Stimulated activated CD8-positive, alpha-beta memory T cell treated with anti-CD3 and anti-CD28 coated beads, Interleukin-4, amount 100 ng/mL, for 48 hours (primary cell): ENCODE data around the gene TALDO1.
"Not testable (repeated sequence)": the region's sequence is repeated elsewhere in the genome, so short reads cannot be mapped to it uniquely, and the experiment has no call there.

ENCODE experiments used
- DNase-seq: peaks from one replicate; pipeline ENCODE4 v3.0.0-alpha.2; 2020

Gene TALDO1

DNA sequence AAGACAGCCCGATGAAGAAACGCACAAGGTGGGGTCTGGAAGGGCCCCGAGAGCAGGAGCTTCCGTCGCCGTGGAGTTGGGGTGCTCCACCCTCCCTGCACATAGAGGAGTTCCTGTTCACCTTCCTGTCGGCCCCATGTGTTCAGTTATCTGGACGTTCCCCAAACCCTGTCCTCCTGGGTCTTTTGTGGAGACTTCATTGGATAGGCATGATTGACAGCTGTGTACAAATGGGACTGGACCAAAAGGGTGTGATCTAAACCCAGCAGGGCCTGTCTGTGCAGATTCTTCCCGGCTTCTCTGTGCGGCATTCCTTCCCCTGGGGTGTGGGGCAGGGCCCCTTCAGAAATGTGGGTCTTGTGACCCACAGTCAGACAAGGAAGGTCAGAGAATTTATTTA is 9.4 kb upstream of the TALDO1 start:
- not testable (repeated sequence) for DNase-seq

DNA sequence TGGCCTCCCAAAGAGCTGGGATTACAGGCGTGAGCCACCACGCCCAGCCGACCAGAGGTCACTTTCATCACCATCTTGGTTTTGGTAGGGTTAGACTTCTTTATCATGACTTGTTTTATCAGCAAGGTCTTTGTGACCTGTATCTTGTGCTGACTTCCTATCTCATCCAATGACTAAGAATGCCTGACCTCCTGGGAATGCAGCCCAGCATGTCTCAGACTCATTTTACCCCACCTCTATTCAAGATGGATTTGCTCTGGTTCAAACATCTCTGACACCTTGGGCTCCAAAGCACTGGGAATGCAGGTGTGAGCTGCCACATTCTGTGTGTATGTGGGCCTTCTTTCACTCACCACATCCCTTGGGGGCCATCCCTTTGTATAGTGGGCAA is 5.1 kb upstream of the TALDO1 start:
- no peak for DNase-seq

DNA sequence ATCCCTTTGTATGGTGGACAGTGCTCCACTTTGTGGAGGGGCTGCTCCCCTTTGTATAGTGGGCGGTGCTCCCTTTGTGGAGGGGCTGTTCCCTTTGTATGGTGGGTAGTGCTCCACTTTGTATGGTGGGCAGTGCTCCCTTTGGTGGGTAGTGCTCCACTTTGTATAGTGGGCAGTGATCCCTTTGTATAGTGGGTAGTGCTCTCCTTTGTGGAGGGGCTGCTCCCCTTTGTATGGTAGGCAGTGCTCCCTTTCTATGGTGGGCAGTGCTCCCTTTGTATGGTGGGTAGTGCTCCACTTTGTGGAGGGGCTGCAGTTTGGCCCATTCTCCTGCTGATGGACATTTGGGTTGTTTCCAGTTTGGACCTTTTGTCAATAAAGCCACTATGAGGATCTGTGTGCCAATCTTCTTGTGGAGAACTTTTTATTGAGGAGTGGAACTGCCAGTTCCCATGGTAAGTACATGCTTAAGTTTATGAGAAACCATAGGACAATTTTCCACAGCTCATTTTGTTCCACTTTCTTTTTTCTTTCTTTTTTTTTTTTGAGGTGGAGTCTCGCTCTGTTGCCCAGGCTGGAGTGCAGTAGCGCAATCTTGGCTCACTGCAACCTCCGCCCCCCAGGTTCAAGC is 4.6 kb upstream of the TALDO1 start:
- DNase-seq = no peak

DNA sequence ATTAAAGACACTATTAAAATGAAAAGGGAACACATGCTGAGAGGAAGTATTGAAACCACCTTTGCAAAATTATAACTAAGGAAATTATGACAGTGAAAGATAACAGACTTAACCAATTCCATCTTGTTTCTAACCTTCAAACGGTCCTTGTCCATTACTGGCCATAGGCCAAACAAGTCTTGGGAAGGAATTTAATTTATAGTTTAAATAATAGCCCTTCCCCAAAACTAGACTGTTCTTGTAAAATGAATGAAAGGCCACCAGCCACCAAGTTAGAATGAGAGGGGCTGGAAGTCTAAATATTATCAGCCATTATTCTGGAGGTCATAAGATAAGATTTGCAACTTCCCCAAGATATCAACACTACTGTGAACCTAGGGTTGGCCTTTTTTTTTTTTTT is 1.8 kb upstream of the TALDO1 start:
- DNase-seq = no peak

DNA sequence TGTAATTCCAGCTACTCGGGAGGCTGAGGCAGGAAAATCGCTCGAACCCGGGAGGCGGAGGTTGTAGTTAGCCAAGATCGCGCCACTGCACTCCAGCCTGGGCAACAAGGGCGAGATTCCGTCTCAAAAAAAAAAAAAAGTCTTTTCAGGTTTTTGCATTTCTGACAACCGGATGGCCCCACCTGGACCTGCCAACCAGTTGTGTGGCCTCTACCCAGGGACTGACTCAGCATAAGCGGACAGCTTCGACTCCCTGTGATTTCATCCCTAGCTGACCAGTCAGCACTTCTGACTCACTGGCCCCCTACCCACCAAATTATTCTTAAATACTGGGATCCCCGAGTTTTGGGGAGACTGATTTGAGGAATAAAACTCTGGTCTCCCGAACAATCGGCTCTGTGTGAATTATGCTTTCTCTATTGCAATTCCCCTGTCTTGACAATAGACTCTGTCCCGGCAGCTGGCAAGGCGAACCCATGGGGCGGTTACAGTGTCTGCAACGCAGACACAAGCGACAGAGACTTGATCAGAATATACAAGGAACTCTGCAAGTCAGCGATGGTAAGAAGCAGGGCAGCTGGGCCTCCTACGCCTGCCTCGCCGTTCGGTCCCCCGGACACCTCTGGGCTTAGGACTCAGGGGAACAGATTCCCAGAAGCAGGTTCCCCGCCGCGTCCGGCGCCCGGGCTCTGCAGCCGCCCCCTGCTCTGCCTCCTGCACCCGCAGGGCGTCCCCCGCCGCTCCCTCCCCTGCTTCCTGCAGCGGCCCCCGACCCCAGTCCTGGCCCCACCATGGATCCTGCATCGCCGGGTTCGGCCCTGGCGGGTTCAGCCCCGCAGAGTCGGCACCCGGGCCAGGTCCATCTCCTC is 741 bp upstream of the TALDO1 start:
- DNase-seq = peak; percentile 49

DNA sequence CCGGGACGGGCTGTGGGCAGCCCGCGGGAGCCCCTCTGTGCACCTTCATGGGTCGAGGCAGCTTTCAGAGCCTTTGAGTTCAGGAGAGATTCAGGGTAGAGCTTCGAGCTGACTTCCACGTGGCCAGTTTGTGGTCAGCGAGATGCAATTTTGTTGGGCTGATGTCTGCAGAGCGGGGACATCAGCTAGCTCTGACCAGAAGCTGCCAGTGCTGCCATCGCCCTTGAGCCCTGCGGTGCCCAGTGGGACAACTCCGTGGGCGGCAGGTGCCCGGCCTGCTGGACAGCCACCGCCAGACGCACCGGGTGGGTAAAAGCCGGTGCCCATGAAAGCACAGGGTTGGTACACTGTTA is 719 bp downstream of the TALDO1 start:
- no peak for DNase-seq

DNA sequence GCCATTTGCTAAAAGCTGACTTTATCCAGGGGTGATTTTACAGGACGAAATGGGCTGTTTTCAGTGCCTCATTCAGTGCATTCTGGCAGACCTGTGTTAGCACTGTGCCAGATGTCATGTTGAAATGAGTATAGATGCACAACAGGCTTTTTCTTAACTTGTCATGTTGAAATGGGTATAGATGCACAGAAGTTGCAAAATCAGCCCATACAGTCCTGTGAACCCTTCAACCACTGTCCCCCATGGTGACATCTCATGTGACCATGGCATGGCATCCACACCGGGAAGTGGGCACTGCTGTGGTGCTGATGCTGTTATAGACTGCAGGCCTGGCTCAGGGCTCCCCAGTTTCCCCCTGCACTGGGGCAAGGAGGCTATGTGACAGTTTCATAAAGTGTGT is 2.5 kb downstream of the TALDO1 start:
- no peak for DNase-seq

DNA sequence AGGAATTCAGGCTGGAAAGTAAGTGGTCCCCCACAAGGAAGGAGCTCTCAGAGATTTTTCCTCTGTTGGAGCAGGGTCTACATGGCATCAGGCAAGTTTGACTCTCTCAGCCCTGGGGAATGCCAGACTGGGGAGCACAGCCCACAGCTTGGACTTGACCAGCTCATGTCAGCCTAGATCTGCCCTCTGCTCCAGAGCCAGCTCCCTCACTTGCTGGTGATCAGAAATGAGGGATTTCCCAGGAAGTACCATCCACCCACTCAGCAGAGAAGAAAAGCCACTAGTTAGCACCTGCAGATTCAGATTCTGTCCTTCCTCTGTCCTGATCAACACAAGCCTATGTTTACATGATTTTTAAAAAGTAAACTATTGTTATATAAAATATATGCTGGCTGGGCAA is 13.0 kb downstream of the TALDO1 start:
- DNase-seq = no peak

DNA sequence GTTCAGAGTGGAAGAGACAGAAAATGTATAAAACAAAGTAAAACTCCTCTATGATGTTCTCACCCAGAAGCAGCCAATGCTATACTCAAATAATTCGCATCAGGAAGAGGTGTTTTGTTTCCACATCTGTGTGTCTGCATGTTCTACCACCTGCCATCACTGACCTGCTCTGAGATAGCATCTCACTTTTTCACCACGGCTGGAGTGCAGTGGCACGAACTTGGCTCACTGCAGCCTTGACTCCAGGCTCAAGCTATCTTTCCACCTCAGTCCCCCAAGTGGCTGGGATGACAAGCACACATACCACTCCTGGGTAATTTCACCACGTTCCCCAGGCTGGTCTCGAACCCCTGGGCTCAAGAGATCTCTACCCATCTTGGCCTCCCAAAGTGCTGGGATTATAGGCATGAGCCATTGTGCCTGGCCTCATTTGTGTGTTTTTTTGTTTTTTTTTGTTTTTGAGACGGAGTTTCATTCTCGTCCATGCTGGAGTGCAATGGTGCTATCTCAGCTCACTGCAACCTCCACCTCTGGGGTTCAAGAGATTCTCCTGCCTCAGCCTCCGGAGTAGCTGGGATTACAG is 14.4 kb downstream of the TALDO1 start:
- DNase-seq = no peak

DNA sequence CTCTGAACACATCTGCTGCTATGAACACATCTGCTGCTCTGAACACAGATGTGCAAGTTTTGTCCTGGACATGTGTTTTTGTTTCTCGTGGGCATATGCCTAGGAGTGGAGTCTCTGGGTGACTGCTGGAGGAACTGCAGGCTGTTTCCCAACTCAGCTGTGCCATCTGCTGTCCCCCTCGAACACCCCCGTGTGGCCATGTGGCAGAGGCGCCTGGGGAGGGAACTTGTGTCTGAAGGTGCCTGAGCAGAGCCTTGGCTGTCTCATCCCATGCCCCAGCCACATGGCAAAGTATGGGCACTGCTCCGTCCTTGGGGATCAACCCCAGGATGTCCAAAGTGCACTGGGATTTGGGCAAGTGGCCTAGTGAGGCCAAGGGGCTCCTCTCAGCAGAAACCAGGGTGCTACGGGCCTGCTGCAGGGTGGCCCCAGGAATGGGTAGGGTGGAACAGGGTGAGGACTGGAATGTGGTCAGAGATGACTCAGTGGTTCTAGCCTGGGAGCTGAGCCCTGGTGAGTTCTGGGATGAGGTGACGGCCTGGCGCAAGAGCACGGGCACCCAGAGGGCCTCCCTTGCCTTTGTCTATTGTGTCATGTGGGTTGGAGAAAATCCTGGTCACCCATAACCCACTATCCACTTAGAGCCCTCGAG is 15.3 kb downstream of the TALDO1 start:
- DNase-seq = peak; percentile 41

DNA sequence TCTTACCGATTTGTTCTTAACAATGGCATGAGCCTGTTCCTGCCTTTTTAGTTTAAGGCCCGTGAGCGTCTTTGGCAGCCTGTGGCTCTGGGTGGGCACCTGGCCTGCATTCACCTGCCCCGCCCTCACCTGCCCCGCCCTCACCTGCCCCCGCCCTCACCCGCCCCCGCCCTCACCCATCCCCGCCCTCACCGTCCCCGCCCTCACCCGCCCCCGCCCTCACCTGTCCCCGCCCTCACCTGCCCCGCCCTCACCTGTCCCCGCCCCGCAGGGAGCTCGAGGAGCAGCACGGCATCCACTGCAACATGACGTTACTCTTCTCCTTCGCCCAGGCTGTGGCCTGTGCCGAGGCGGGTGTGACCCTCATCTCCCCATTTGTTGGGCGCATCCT is 15.8 kb downstream of the TALDO1 start:
- DNase-seq = no peak

DNA sequence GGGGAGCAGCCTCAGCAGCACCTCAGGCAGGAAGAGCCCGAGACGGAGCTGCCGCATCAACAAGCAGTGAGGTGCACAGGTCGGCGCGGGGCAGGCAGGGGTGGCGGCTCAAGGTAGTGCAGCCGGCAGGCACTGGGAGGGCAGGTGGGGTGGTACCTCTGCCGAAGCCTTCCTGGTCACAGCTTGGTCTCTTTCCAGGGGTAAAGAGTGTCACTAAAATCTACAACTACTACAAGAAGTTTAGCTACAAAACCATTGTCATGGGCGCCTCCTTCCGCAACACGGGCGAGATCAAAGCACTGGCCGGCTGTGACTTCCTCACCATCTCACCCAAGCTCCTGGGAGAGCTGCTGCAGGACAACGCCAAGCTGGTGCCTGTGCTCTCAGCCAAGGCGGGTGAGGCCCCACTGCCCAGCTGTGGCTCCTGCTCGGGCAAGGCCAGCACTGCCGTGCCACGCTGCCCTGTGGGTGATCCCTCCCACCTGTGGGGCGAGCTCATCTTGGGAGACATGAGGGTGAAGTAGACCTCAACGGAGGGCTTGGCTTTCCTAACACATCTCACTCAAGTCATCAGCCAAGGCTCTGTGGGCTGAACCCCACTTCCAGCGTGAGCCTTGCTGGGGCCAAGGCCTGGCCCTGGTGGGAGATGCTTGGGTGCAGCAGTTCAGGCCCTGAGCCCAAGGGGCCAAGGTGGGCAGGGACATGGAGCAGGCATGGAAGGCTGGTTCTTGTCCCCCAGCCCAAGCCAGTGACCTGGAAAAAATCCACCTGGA is 16.5 kb downstream of the TALDO1 start:
- DNase-seq = no peak

DNA sequence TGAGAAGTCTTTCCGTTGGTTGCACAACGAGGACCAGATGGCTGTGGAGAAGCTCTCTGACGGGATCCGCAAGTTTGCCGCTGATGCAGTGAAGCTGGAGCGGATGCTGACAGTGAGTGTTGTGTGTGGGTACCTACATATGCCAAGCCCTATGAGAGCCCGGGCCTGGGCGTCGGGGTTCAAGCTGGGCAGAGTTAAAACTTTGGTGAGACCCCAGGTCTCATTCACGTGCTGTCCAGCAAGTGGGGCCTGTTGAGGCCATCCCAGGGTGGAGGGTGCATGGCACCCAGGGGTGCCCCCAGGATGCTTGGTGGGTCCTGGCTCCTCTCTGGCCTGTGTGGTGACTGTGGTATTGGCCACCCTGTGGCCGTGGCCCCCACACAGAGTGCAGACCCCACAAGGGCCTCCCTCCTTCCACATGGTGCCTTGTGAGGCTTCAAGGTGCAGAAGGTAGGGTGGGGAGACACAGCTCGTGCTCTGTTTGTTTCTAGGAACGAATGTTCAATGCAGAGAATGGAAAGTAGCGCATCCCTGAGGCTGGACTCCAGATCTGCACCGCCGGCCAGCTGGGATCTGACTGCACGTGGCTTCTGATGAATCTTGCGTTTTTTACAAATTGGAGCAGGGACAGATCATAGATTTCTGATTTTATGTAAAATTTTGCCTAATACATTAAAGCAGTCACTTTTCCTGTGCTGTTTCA is 17.2 kb downstream of the TALDO1 start:
- no peak for DNase-seq

DNA sequence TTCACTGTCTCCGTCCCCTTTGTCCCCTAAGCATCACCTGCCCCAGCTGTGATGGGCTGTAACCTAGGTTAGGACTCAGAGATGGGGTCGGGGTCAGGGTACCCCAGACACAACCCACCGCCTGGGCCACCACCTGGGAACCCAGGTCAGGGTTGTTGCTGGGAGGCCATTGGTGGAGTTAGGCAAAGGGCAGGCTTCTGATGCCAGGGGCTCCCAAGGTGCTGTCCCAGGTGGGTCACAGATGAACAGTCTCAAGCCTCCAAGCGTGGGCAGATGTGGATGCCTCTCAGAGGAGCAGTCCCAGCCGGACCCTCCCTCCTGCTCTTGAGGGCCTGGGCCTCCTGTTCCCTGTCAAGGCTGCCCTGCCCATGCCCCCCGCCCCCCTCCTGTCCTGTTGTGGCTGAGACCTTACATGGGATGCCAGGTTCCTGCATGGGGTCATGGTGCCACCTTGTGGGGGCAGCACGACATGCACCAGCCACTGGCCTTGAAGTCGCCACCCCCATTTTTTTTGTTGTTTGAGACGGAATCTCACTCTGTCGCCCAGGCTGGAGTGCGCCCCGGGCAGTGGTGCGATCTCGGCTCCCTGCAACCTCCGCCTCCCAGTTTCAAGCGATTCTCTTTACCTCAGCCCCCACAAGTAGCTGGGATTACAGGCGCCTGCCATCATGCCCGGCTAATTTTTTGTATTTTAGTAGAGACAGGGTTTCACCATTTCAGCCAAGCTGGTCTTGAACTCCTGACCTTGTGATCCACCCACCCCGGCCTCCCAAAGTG is 17.9 kb downstream of the TALDO1 start:
- DNase-seq = peak; percentile 75

DNA sequence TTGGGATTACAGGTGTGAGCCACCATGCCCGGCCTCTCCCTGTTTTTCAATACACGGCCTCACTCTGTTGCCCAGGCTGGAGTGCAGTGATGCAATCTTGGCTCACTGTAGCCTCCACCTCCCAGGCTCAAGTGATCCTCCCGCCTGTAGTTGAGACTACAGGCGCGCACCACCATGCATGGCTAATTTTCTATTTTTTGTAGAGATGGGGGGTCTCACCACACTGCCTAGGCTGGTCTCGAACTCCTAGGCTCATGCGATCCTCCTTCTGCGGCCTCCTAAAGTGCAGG is 18.5 kb downstream of the TALDO1 start:
- no peak for DNase-seq

DNA sequence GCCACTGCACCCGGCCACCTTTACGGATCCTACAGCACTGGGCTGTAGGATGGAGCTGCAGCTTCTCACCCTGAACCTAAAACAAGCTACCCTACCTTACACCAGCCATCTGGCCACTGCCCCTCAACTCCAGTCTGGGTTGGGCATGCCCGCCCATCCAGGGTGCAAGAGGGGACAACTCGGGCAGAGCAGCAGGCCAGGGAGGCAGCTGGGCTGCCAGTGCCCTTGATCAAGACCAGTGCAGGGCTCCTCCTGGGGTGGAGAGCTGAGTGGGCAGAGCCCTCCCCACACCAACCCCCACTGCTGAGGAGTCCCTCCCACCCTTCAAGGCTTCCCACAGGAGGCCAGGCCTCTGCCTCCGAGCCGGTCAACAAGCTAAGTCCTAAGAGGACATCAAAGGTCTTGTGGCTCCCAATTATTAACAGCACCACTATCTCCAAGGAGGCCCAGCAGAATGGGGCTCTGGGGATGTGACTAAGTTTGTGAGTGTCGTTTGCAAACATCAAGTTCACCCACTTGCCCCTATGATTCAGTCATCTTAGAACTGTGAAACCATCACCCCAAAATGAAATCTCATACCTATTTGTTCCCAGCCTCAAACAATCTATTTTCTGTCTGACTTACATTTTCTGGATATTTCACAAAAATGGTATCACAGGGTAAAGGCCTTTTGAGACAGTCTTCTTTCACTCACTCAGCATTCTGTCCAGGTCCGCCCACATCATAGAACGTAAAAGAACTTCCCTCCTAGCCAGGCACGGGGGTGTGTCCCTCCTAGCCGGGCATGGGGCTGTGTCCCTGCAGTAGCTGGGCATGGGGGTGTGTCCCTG is 19.1 kb downstream of the TALDO1 start:
- DNase-seq = no peak

DNA sequence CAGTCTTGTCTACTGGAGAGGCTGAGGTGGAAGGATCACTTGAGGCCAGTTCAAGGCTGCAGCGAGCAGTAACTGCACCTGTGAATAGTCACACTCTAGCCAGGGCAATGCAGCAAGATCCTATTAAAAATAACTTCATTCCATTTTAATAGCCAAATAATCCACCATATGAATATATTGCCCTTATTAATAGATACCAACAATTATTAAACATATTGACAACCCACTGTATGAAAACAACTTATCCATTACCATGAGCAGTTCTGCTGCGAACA is 19.6 kb downstream of the TALDO1 start:
- no peak for DNase-seq

DNA sequence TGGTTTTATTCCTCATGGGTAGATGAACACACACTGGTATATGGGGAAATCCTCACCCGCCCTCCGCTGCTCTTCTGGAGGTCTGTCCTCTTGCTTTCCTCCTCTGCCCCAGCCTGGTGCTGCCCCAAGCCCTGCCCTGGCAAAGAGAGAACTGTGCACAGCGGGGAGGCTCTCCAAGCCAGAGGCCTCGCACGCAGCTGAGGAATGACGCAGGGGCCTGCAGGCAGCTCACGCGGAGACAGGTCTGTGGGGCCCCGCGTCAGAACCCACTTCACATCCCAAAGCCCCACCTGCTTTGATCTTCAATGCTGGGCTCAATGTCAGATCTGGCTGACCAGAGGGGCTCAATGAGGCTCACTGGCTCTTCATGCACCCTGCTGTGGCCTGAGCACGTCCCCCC is 20.0 kb downstream of the TALDO1 start:
- DNase-seq = no peak

DNA sequence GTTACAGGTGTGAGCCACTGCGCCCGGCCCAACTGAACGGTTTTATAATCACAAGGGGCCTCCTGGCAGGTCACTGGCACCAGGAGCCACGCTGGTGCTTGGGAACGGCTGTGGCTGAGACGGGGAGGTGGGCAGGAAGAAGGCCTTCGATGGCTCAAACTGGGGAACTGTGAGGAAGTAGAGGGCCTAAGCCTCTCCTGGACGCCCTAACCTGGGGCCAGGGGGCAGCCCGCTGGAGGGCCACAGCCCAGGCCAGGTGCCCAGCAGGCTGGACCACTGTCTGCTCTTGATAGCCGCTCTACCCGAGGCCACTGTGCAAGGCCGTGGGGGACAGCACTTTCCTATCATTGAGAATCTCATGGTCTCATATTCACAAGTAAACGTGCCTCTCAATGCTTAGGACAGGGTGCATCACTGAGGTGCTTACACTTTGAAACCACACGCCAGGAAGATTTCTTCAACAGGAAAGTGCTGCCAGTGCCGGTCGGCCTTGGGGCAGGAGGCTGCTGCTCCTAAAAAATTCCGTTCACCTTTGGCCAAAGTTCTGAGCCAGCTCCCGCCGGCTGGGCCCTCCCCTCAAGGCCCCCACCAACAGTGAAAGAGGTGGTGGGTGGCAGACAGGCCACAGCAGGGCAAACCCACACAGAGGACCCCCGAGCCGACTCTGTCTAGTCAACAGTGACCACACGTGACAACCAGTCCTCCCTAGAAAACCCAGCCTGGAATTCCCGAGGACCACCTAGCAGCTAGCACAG is 22.8 kb downstream of the TALDO1 start:
- no peak for DNase-seq
